ENCODE data around the gene ATP6V0B.
A peak's percentile ranks its signal among the peaks of the same experiment; 100 is the strongest.

Gene ATP6V0B

GRCh38 chr1:43945674-43946235 is 29.0 kb upstream of the ATP6V0B start:
- no peak for DNase-seq (ENCODE audit: low read depth in 1 of 2, low spot score in 1 of 2)

- peak; percentile 89 to 95 for DNase-seq (ENCODE audit: low read depth in 1 of 2, low spot score in 1 of 2)
Measured at GRCh38 chr1:43946236-43947060, 28.3 kb upstream of the ATP6V0B start, which contains the start of gene IPO13. Gene IPO13 (plus strand): TSS chr1:43946950. CDS start chr1:43947601, 651 bp downstream.

GRCh38 chr1:43947061-43947873 is 27.5 kb upstream of the ATP6V0B start:
- DNase-seq (ENCODE audit: low read depth in 1 of 2, low spot score in 1 of 2) = no peak

- DNase-seq (ENCODE audit: low read depth in 1 of 2, low spot score in 1 of 2) = no peak
Measured at GRCh38 chr1:43947874-43948437, 26.8 kb upstream of the ATP6V0B start.

- no peak for DNase-seq (ENCODE audit: low read depth in 1 of 2, low spot score in 1 of 2)
Measured at GRCh38 chr1:43949678-43950077, 25.1 kb upstream of the ATP6V0B start.

GRCh38 chr1:43951021-43951985 is 23.5 kb upstream of the ATP6V0B start:
- no peak for DNase-seq (ENCODE audit: low read depth in 1 of 2, low spot score in 1 of 2)

GRCh38 chr1:43952731-43953346 is 21.9 kb upstream of the ATP6V0B start:
- no peak for DNase-seq (ENCODE audit: low read depth in 1 of 2, low spot score in 1 of 2)

GRCh38 chr1:43953361-43953760 is 21.4 kb upstream of the ATP6V0B start:
- no peak for DNase-seq (ENCODE audit: low read depth in 1 of 2, low spot score in 1 of 2)

GRCh38 chr1:43954036-43954435 is 20.7 kb upstream of the ATP6V0B start:
- DNase-seq (ENCODE audit: low read depth in 1 of 2, low spot score in 1 of 2) = no peak

- DNase-seq (ENCODE audit: low read depth in 1 of 2, low spot score in 1 of 2) = no peak
Measured at GRCh38 chr1:43956234-43956633, 18.5 kb upstream of the ATP6V0B start.

- DNase-seq (ENCODE audit: low read depth in 1 of 2, low spot score in 1 of 2) = no peak
Measured at GRCh38 chr1:43957407-43958040, 17.2 kb upstream of the ATP6V0B start.

GRCh38 chr1:43958351-43959255 is 16.2 kb upstream of the ATP6V0B start:
- no peak for DNase-seq (ENCODE audit: low read depth in 1 of 2, low spot score in 1 of 2)

- DNase-seq (ENCODE audit: low read depth in 1 of 2, low spot score in 1 of 2) = no peak
Measured at GRCh38 chr1:43960798-43961197, 14.0 kb upstream of the ATP6V0B start.

GRCh38 chr1:43961692-43962091 is 13.1 kb upstream of the ATP6V0B start:
- DNase-seq (ENCODE audit: low read depth in 1 of 2, low spot score in 1 of 2) = no peak

GRCh38 chr1:43962324-43962723 is 12.4 kb upstream of the ATP6V0B start:
- DNase-seq (ENCODE audit: low read depth in 1 of 2, low spot score in 1 of 2) = no peak

- DNase-seq (ENCODE audit: low read depth in 1 of 2, low spot score in 1 of 2) = no peak
Measured at GRCh38 chr1:43963006-43963405, 11.8 kb upstream of the ATP6V0B start.

GRCh38 chr1:43963890-43964289 is 10.9 kb upstream of the ATP6V0B start:
- DNase-seq (ENCODE audit: low read depth in 1 of 2, low spot score in 1 of 2) = no peak

GRCh38 chr1:43965316-43965715 is 9.4 kb upstream of the ATP6V0B start:
- no peak for DNase-seq (ENCODE audit: low read depth in 1 of 2, low spot score in 1 of 2)

All from stimulated activated CD4-positive, alpha-beta T cell treated with anti-CD3 and anti-CD28 coated beads, Interleukin-15, amount 100 ng/mL, for 1 hour (primary cell).